Keratinocyte (primary cell): ENCODE results near the gene TINCR.

ENCODE experiments used
- EZH2 ChIP-seq: IDR thresholded peaks from one replicate; pipeline ENCODE4 v1.6.1; 2012; ENCODE audit warnings: inconsistent platforms, mild to moderate bottlenecking, low read length, moderate library complexity
- TF ChIP-seq, protein P1 (sequence below), 3 experiments: IDR thresholded peaks in 1 of 3; conservative IDR thresholded peaks in 1 of 3; optimal IDR thresholded peaks in 1 of 3; 2 replicates in 2 of 3; 3 replicates in 1 of 3; pipeline versions ENCODE3 to v1.5.1; 2011; ENCODE audit warnings: low read length in 3 of 3, mild to moderate bottlenecking in 3 of 3, moderate library complexity in 2 of 3, control low read depth in 1 of 3, inconsistent platforms in 1 of 3; ENCODE audit not compliant: insufficient read depth in 2 of 3; ENCODE audit errors: extremely low read depth in 1 of 3

DNA sequence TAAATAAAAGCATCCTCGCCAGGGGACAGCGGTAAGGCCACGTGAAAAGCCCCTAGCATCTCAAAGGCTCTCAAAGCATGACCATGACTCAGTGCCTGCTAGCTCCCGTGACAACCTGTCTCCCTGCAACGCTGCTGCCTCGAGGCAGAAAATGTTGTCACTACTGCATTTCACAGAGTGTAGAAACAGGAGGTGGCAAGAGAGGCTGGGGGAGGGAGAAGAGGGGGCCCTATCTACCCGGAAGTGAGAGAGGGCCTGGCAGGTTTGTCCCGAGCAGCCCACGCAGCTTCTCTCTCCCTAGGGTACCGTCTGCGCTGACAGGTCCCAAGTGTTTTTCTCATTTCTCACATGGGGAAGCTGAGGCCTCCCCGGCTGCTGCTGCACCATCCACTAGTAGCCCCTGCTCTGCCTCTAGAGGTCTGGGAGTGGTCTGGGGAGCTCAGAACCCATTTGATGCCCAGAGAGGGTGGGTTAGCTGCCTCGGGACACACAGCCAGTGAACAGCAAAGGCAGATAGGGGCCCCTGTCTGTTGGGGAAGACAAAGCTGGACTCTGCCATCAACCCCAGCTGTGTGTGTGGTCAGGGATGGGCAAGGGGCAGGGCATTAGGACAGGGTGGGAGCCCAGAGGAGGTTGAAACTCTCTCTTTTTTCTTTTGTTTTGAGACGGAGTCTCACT lies 3.7 kb downstream of the TINCR start:
- TF ChIP-seq, protein P1, sequence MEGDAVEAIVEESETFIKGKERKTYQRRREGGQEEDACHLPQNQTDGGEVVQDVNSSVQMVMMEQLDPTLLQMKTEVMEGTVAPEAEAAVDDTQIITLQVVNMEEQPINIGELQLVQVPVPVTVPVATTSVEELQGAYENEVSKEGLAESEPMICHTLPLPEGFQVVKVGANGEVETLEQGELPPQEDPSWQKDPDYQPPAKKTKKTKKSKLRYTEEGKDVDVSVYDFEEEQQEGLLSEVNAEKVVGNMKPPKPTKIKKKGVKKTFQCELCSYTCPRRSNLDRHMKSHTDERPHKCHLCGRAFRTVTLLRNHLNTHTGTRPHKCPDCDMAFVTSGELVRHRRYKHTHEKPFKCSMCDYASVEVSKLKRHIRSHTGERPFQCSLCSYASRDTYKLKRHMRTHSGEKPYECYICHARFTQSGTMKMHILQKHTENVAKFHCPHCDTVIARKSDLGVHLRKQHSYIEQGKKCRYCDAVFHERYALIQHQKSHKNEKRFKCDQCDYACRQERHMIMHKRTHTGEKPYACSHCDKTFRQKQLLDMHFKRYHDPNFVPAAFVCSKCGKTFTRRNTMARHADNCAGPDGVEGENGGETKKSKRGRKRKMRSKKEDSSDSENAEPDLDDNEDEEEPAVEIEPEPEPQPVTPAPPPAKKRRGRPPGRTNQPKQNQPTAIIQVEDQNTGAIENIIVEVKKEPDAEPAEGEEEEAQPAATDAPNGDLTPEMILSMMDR (optimal IDR thresholded peaks at IDR 0.05 in 1 of 3, IDR thresholded peaks at IDR 0.05 in 1 of 3, conservative IDR thresholded peaks at IDR 0.05 in 1 of 3; ENCODE audit: extremely low read depth in 1 of 3, insufficient read depth in 2 of 3, low read length in 3 of 3), result no peak
- no peak for TF ChIP-seq EZH2
